GM19240 (cell line): ENCODE data around the gene KCNT2.
"Not testable (repeated sequence)": the region's sequence is repeated elsewhere in the genome, so short reads cannot be mapped to it uniquely, and the experiment has no call there.

Source experiments
- DNase-seq: peaks from one replicate; pipeline ENCODE4 v3.0.0; 2011; ENCODE audit warnings: low spot score; ENCODE audit not compliant: insufficient read length

The KCNT2 gene

DNA sequence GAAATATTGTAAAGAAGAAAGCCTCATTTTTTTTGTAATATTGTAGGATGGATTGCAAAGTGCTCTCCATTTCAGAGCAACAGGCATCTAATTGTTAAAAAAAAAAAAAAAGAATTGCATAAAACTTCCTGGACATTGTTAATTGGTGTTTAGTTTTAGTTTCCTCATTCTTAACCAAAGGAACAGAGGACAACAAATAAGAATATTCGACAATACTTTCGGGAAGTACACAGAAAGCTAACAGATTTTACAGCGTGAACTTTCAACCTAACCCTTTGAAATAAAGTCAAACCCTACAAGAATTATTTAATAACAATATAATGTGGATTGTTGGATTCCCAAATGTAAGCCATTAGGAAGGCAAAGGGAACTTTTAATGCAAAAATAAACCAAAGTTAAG is 284.4 kb downstream of the KCNT2 start:
- no peak for DNase-seq

DNA sequence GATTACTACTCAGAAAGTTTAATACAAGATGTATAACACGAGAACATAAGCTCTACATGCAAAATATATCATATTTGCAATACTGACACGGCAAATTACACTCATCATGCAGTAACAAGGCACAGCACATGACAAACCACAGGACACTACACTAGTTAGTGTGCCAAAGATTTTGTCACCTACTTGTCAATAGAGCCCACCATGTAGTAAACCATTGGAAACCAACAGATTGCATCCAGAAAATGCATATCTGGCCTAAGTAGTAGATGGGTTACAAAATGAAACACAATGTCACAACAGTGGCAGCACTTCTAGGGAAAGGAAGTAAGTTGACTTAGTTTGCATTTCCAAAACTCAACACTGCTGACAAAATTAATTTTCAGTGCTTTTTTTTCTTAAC is 288.9 kb downstream of the KCNT2 start:
- DNase-seq: no peak

DNA sequence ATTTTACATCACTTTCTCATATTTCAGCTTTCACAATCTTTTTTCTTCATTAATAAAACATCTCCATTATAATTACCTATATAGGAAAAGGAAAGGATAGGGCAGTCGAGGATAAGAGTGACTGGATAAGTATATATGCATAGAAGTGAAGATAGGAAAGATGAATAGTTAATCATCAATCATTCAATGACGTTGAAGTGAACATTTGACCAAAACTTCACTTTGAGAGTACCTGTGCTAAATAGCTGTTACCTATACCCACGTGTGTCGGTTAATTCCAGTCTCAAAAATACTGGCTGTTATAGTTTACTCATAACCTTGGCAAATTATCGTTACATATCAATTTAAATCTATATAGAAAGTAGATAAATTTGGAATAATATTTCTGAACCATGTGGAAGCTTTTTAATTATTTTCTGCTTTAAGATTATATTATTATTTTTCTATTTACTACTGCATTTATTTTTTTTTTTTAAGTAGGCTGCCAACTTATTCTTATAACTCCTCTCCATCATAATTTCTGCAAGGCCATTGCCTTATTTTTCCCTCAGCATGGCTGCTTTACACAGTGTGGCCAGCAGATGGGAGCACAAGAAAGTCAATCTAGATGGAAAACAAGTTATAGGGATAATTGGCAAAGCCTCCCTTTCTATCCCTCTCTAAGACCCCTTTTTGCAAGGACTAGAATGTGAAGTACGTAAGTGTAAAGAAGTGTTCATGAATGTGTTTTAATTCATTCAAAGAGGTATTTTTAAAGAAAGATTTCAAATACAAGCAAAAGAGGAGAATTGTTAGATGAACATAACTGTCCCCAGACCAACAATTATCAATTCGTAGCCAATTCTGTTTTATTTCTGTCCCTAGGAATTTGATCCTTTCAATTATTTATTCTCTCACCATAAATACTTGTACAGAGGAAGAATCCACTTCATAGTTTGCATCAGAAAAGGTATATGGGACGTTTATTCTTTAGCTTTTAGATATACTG is 290.4 kb downstream of the KCNT2 start:
- no peak for DNase-seq

DNA sequence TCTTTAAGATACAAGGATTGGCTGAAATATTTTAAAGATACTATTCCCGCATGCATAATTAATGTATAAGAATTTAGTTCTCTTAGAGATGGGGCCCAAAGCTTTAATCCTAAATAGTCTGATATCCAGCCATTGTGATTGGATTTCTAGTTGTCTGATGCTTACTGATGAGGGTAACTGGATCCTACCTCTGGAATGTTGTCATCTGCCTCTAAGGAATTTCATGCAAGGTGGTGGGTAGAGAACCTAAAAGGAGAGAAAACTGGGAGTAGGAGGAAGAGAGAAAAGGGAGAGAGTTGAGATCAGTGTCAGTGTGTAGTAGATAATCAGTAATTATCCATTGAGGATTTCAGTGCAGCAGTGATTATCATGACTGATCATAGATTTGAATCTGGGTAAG is 295.5 kb downstream of the KCNT2 start:
- DNase-seq: no peak

DNA sequence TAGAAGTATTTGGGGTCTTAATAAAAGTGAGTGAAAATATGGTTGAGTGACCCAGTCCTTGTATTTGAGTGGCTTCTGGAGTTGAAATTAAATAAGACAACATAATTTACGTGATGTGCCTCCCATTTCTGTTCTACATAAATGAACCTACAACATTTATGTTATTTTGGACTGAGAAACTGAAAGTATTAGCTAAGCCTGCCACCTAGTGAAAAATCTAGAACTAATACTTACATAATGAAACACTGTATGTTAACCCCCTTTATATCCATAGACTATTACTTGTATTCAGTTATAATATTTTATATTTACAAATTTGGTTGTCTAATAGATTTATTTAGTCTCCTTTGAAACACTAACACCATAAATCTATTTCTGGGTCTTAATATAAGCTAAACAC is 298.9 kb downstream of the KCNT2 start:
- no peak for DNase-seq

DNA sequence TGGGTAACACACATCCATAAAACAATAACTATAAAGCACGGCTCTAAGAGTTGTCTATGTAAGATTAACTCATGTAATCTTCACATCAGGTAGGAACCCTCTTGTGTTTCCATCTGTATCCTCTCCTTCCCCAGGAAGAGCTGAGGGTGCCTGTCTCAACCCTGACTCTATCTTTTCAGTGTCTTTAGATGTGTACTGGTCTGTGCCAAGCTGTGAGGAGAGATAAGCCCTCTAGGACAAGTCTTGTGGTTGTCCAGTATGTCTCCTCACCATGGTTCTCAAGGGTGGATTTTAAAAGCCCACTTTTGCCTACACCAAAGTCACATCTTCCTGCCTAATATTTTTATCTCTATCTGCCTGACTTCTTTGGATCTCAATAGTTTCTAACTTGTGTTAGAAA is 300.1 kb downstream of the KCNT2 start:
- no peak for DNase-seq

DNA sequence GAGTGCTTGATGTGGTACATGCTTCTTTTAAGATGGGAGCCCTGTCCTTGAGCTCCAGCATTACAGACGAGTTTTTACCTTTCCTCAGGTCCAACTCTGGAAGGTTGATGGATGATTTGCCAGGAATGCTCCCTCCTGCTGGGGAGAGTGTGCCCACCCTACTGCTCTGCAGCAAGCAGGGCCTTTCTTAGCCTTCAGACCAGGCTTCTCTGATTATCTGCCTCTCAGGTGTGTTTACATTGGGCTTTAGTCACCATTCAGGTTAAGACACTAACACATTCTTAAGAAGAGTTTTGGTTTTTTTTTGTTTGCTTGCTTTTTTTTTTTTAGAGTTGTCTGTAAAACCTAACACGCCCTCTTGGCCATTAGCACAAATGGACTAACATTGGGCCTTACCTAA is 301.8 kb downstream of the KCNT2 start:
- no peak for DNase-seq

DNA sequence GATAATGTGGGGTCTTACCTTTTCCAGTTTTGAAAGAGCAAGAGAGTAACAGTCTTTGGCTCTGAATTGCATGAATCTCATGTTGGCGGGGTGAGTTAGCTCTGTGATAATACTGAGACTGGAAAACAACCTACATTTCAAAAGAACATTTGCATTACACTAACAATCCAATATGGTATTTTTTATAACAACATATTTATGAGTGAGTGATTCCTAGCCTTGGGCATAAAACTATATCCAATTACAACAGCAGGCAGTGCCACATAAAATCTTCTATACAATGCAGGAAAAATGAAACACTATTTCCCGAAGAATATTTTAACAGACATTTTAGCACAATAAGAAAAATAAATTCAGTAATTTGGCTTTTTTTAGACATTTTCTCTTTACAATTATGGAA is 303.0 kb downstream of the KCNT2 start:
- no peak for DNase-seq

DNA sequence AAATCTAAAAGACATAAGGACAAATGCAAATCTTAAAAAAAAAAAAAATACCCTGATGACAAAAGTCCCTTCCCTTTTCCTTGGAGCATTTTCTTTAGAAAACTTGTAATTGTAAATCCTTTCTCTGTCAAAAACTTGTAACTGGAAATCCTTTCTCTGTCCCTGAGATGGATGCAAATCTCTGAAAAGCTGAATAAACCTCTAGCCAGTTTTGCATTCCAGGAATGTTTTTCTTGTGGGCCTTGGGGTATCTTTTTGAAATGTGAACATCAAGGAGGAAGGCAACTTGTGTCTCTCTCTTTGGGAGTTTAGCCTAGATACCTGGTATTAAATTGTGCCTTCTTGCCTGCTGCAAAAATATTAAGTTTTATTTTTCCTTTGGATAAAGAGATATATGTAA is 305.3 kb downstream of the KCNT2 start:
- no peak for DNase-seq

DNA sequence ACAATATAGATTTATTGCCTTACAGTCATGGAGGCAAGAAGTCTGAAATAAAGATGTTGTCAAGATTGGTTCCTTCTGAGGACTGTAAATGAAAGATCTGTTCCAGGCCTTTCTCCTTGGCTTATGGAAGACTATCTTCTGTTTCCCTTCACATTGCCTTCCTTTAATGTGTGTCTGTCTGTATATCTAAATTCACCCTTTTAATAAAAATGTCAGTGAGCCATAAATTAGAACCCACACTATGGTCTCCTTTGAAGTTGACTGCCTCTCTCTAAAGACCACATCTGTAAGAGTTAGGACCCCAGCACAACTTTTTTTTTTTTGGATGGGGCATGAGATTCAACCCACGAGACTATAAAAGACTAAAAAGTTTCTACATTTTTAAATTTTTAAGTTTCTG is 305.8 kb downstream of the KCNT2 start:
- no peak for DNase-seq

DNA sequence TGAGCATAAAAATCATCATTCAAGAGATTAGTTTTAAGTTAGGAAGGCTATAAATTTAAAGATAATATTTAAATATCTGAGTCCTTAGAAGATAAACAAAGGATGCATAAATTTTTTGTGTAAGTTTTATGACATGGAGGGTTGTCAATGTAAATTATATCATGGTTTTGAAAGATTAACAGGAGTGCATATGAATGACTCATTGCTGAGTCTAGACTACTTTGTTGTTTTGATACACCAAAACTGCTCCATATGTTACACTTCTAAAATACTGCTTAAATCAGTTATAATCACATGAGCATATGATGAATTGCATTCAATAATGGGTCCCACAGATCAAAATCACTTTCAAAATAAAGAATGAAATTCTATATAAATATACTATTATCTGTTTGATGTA is 312.5 kb downstream of the KCNT2 start:
- DNase-seq: no peak

DNA sequence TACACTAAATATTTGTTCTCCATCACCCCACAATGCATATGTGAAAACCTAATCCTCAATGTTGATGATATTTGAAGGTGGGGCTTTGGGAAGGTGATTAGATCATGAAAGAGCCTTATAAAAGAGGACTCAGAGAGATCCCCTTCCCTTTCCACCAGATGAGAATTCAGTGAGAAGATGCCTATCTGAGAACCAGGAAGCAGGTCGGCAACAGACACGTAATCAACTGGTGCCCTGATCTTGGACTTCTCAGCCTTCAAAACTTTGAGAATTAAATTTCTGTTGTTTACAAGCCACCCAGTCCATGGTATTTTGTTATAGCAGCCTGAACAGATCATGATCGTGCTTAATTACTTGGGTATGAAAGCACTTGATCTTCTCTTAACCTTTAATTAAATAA is 329.4 kb downstream of the KCNT2 start:
- no peak for DNase-seq

DNA sequence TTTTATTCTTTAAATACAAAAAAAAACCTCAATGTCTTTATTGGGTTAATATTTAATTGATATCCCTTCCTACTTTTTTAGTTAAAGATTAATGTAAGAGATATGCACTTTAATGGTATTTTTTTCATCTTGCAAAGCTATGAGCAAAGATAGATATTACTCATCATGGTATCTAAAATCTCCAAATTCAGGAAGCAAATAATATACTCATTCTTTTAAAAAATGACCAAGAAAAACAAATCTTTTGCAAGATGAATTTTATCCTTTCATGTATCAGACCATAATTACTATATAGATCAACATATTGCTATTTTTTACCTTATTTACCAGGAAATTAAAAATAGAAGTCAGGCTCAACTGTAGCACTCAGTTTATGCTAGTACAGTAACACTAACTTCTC is 330.4 kb downstream of the KCNT2 start:
- no peak for DNase-seq

DNA sequence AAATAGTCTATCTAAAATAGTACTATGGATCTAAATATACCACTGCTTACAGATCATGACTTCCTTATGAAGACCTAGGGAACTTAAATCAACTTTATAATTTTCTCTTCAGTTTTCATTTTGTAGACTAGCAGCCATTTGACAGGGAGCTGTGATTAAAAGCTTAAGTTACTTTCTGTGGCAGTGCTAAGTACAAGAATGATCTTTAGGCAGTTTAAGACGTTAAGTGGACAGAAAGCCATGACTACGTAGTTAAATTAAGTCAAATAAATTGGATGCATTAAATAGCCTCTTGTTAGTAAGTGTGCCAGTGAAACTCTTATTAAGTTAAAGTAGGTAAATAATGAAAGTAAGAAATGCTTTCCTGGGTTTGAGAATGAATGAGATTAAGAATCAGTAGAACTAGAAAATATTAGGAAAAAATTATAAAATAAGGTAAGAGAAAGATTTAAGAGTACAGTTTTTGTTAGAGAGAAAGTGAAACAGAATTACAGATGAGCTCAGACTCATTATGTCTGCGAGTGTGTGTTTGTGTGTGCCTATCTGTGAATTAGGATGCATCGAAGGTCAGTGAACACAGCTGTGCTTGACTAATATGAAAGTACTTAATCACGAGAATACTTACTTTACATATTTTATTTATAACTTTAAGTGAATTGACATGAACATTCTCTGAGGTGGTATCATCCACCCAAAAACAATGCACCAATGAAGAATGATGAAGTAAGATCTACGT is 336.9 kb downstream of the KCNT2 start:
- no peak for DNase-seq

DNA sequence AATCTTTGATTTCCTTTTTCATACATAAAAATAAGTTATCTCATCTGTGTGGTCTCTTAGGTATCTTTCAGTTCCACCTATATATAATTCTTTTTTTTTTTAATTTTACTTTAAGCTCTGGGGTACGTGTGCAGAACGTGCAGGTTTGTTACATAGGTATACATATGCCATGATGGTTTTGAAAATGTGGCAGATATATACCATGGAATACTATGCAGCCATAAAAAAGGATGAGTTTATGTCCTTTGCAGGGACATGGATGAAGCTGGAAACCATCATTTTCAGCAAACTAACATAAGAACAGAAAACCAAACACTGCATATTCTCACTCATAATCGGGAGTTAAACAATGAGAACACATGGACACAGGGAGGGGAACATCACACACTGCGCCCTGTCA is 345.2 kb downstream of the KCNT2 start:
- not testable (repeated sequence) for DNase-seq

DNA sequence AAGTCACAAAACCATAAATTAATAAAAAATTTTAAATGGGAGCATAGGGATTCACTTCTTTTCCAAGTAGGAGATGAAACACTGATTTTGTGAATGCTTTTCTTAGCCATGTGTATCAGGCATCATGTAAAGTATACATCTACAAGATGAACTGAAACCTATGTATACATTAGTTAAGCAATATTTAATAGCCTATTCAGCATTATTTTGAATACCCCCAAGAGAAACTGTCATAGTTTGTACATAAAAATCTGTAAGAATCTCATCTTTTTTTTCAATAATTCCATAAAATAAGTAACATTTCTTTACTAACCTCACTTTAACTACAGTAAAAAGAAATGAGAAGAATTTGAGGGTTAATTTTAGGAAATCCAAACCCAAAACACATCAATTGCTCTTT is 348.0 kb downstream of the KCNT2 start:
- DNase-seq: no peak

DNA sequence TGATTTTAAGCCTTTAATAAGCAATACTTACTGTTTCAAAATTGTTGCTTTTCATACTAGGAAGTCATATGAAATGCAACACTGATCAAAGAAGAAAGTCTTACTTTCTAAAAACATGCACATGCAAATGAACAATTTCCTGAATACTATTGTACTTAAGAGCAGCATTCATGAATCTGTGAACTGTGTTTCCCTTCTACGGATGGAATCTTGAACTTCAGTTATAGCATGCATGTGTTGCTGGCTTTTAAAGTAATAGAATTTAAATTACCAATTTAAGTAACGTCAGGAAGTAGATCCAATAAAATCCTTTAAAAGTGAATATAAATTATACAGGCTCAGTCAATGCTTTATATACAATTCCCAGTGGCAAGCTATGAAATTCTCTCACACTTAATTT is 348.9 kb downstream of the KCNT2 start:
- no peak for DNase-seq

DNA sequence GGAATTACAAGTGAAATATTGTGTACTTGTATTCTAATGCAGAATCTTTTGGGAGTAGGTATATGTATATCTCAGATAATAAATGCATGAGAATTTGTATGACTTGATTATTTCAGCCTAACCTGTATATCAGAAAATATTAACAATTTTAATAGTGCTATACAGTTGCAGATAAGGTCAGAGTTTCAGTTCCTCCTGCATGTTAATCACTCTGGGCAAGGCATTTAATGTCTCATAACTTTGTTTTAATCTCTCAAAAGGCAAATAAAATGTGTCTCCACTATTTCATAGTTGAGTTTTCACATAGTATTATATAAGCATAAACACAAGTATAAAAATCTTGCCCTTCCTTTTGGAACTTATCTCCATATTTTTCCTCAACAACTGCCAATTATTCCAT is 352.5 kb downstream of the KCNT2 start:
- no peak for DNase-seq

DNA sequence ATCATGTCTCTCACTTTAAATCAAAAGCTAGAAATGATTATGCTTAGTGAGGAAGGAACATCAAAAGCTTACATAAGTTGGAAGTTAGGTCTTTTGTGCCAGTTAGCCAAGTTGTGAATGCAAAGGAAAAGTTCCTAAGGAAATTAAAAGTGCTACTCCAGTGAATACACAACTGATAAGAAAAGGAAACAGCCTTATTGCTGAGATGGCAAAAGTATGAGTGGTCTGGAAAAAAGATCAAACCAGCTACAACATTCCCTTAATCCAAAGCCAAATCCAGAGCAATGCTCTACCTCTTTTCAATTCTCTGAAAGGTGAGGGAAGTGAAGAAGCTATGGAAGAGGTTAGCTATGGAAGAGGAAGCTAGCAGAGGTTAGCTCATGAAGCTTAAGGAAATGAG is 378.7 kb downstream of the KCNT2 start:
- DNase-seq: no peak

DNA sequence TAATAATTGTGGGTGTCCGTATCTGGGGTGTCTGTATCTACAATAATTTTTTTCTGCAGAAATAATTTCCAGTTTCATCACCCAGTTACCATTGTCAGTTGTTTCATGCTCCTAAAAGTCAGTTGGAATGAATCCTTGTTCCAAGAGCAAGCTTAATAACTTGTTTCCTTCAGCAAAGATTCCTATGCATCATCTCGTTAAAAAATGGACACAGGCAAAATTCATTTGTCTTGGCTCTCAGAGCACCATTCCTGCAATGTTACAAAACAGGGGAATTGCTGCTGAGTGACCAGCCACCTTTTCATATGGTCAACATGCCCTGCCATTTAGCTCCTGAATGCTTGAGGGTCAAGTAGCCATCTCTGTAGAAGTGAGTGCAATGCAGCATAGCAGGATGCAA is 393.4 kb downstream of the KCNT2 start:
- DNase-seq: no peak

DNA sequence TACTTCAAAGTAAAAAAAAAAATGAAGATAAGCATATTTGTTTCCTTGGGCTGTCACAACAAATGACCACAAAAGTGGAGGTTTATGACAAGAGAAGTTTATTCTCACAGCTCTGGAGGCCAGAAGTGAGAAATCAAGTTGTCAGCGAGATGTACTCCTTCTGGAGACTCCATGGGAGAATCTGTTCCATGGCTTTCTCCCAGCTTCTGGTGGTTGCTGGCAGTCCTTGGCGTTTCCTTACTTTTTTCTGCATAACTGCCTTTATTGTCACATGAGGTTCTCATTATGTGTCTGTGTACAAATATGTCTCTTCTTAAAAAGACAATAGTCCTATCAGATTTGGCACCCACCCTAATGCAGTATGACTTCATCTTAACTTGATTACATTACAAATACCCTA is 398.3 kb downstream of the KCNT2 start:
- no peak for DNase-seq

DNA sequence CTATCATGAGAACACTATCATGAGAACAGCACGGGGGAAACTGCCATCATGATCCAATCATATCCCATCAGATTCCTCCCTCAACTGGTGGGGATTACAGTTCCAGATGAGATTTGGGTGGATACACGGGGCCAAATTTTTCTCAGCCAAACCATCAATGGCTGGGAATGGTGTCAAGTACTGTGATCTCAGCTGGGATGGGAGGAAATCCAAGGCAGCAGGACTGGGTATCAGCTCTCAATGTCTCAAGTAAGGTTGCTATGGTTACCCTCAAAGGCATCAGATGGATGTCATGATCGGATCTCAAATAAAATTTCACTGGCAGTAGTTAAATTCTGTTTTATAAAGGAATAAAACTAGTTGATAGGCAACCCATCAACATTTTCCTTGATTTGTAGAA is 399.0 kb downstream of the KCNT2 start:
- no peak for DNase-seq
